ENCODE results near the gene CATSPERE.
"Not testable (repeated sequence)": the region's sequence is repeated elsewhere in the genome, so short reads cannot be mapped to it uniquely, and the experiment has no call there.

The CATSPERE gene

GRCh38 chr1:244458781-244459180 lies 2.3 kb upstream of the CATSPERE start:
- Mint-ChIP-seq H3K4me1 (peaks cover 16% of the 10 kb centered on the region), H3K27ac (no peak overlapping the region), H3K4me3 (no peak overlapping the region), H3K36me3 (ENCODE audit: low read depth) (peaks cover 17% of the 10 kb centered on the region), H3K9me3 (peaks cover 14% of the 10 kb centered on the region), H3K27me3 (no peaks in the 10 kb centered on the region)
- ATAC-seq (no peak), DNase-seq (no peak)

- Mint-ChIP-seq H3K4me1 (peaks cover 15% of the 10 kb centered on the region), H3K27me3 (no peaks in the 10 kb centered on the region), H3K4me3 (peak overlapping the region; percentile 26), H3K27ac (peak overlapping the region; percentile 56), H3K9me3 (peaks cover 14% of the 10 kb centered on the region), H3K36me3 (ENCODE audit: low read depth) (peaks cover 17% of the 10 kb centered on the region)
- peak; percentile 46 for DNase-seq
- no peak for ATAC-seq
Measured at GRCh38 chr1:244460197-244460596, 876 bp upstream of the CATSPERE start.

GRCh38 chr1:244466724-244467123 lies 5.7 kb downstream of the CATSPERE start:
- Mint-ChIP-seq H3K4me1 (peaks cover 2% of the 10 kb centered on the region), H3K36me3 (ENCODE audit: low read depth) (no peaks in the 10 kb centered on the region), H3K27ac (no peak overlapping the region), H3K4me3 (no peak overlapping the region), H3K9me3 (no peaks in the 10 kb centered on the region), H3K27me3 (no peaks in the 10 kb centered on the region)
- no peak for DNase-seq
- no peak for ATAC-seq

GRCh38 chr1:244473059-244473605 lies 12.1 kb downstream of the CATSPERE start:
- Mint-ChIP-seq H3K27ac (no peak overlapping the region), H3K4me3 (no peak overlapping the region), H3K27me3 (no peaks in the 10 kb centered on the region), H3K9me3 (peaks cover 10% of the 10 kb centered on the region), H3K4me1 (peaks cover 2% of the 10 kb centered on the region), H3K36me3 (ENCODE audit: low read depth) (peaks cover 1% of the 10 kb centered on the region)
- DNase-seq (no peak), ATAC-seq (no peak)

GRCh38 chr1:244484971-244485370 lies 23.9 kb downstream of the CATSPERE start:
- H3K27me3 Mint-ChIP-seq; H3K4me3 Mint-ChIP-seq; H3K4me1 Mint-ChIP-seq; H3K9me3 Mint-ChIP-seq; H3K36me3 Mint-ChIP-seq (ENCODE audit: low read depth); ATAC-seq; H3K27ac Mint-ChIP-seq; DNase-seq: not testable (repeated sequence)

GRCh38 chr1:244494653-244495052 lies 33.6 kb downstream of the CATSPERE start:
- DNase-seq (no peak), ATAC-seq (no peak)
- H3K9me3 Mint-ChIP-seq: no peaks in the 10 kb centered on the region
- H3K36me3 Mint-ChIP-seq (ENCODE audit: low read depth): peaks cover 1% of the 10 kb centered on the region
- H3K4me1 Mint-ChIP-seq: no peaks in the 10 kb centered on the region
- no peaks in the 10 kb centered on the region for H3K27me3 Mint-ChIP-seq
- no peak overlapping the region for H3K27ac Mint-ChIP-seq
- H3K4me3 Mint-ChIP-seq: no peak overlapping the region

- Mint-ChIP-seq H3K4me1 (no peaks in the 10 kb centered on the region), H3K27ac (no peak overlapping the region)
Measured at GRCh38 chr1:244496186-244496585, 35.1 kb downstream of the CATSPERE start.

GRCh38 chr1:244497805-244498204 lies 36.7 kb downstream of the CATSPERE start:
- Mint-ChIP-seq H3K36me3 (ENCODE audit: low read depth) (peaks cover 5% of the 10 kb centered on the region), H3K27me3 (no peaks in the 10 kb centered on the region)

More at GRCh38 chr1:244496186-244496585, 35.1 kb downstream of the CATSPERE start:
- no peaks in the 10 kb centered on the region for H3K27me3 Mint-ChIP-seq
- H3K4me3 Mint-ChIP-seq: no peak overlapping the region
- H3K36me3 Mint-ChIP-seq (ENCODE audit: low read depth): peaks cover 5% of the 10 kb centered on the region
- no peak for DNase-seq
- peaks cover 7% of the 10 kb centered on the region for H3K9me3 Mint-ChIP-seq
- no peak for ATAC-seq

GRCh38 chr1:244499484-244499883 lies 38.4 kb downstream of the CATSPERE start:
- H3K36me3 Mint-ChIP-seq (ENCODE audit: low read depth); H3K27me3 Mint-ChIP-seq; H3K4me3 Mint-ChIP-seq; ATAC-seq; DNase-seq; H3K27ac Mint-ChIP-seq; H3K9me3 Mint-ChIP-seq; H3K4me1 Mint-ChIP-seq: not testable (repeated sequence)

More at GRCh38 chr1:244497805-244498204, 36.7 kb downstream of the CATSPERE start:
- ATAC-seq (no peak), DNase-seq (no peak)
- H3K9me3 Mint-ChIP-seq: peaks cover 7% of the 10 kb centered on the region
- H3K4me3 Mint-ChIP-seq: no peak overlapping the region
- no peak overlapping the region for H3K27ac Mint-ChIP-seq
- H3K4me1 Mint-ChIP-seq: no peaks in the 10 kb centered on the region

- not testable (repeated sequence) for H3K4me1 Mint-ChIP-seq; H3K9me3 Mint-ChIP-seq; ATAC-seq; H3K4me3 Mint-ChIP-seq; H3K27me3 Mint-ChIP-seq; H3K36me3 Mint-ChIP-seq (ENCODE audit: low read depth); DNase-seq; H3K27ac Mint-ChIP-seq
Measured at GRCh38 chr1:244500515-244500914, 39.4 kb downstream of the CATSPERE start.

- no peak for DNase-seq
- H3K36me3 Mint-ChIP-seq (ENCODE audit: low read depth): peaks cover 5% of the 10 kb centered on the region
- ATAC-seq: no peak
- H3K4me1 Mint-ChIP-seq: no peaks in the 10 kb centered on the region
- no peaks in the 10 kb centered on the region for H3K27me3 Mint-ChIP-seq
- H3K9me3 Mint-ChIP-seq: peaks cover 11% of the 10 kb centered on the region
- H3K27ac Mint-ChIP-seq: no peak overlapping the region
- no peak overlapping the region for H3K4me3 Mint-ChIP-seq
Measured at GRCh38 chr1:244502630-244503029, 41.6 kb downstream of the CATSPERE start.

- Mint-ChIP-seq H3K4me3 (no peak overlapping the region), H3K4me1 (no peaks in the 10 kb centered on the region), H3K9me3 (peaks cover 26% of the 10 kb centered on the region), H3K27me3 (no peaks in the 10 kb centered on the region), H3K36me3 (ENCODE audit: low read depth) (peaks cover 11% of the 10 kb centered on the region), H3K27ac (no peak overlapping the region)
- no peak for DNase-seq
- ATAC-seq: no peak
Measured at GRCh38 chr1:244513493-244513892, 52.4 kb downstream of the CATSPERE start.

- H3K9me3 Mint-ChIP-seq: peaks cover 30% of the 10 kb centered on the region
- DNase-seq (no peak), ATAC-seq (no peak)
- H3K4me1 Mint-ChIP-seq: no peaks in the 10 kb centered on the region
- peaks cover 26% of the 10 kb centered on the region for H3K36me3 Mint-ChIP-seq (ENCODE audit: low read depth)
- H3K4me3 Mint-ChIP-seq: no peak overlapping the region
- no peaks in the 10 kb centered on the region for H3K27me3 Mint-ChIP-seq
- H3K27ac Mint-ChIP-seq: no peak overlapping the region
Measured at GRCh38 chr1:244515680-244516079, 54.6 kb downstream of the CATSPERE start.

GRCh38 chr1:244536316-244536715 lies 75.2 kb downstream of the CATSPERE start:
- H3K27me3 Mint-ChIP-seq: no peaks in the 10 kb centered on the region
- peaks cover 11% of the 10 kb centered on the region for H3K36me3 Mint-ChIP-seq (ENCODE audit: low read depth)
- peaks cover 16% of the 10 kb centered on the region for H3K9me3 Mint-ChIP-seq
- ATAC-seq (no peak), DNase-seq (no peak)
- no peak overlapping the region for H3K27ac Mint-ChIP-seq
- no peak overlapping the region for H3K4me3 Mint-ChIP-seq
- H3K4me1 Mint-ChIP-seq: no peaks in the 10 kb centered on the region

- peaks cover 26% of the 10 kb centered on the region for H3K9me3 Mint-ChIP-seq
- DNase-seq: no peak
- no peak overlapping the region for H3K4me3 Mint-ChIP-seq
- peaks cover 4% of the 10 kb centered on the region for H3K36me3 Mint-ChIP-seq (ENCODE audit: low read depth)
- no peaks in the 10 kb centered on the region for H3K27me3 Mint-ChIP-seq
- ATAC-seq: no peak
- H3K4me1 Mint-ChIP-seq: no peaks in the 10 kb centered on the region
- H3K27ac Mint-ChIP-seq: no peak overlapping the region
Measured at GRCh38 chr1:244545511-244545910, 84.4 kb downstream of the CATSPERE start.

- no peaks in the 10 kb centered on the region for H3K27me3 Mint-ChIP-seq
- H3K4me1 Mint-ChIP-seq: no peaks in the 10 kb centered on the region
- H3K27ac Mint-ChIP-seq: no peak overlapping the region
- DNase-seq: no peak
- no peak overlapping the region for H3K4me3 Mint-ChIP-seq
- H3K36me3 Mint-ChIP-seq (ENCODE audit: low read depth): peaks cover 4% of the 10 kb centered on the region
- peaks cover 28% of the 10 kb centered on the region for H3K9me3 Mint-ChIP-seq
- no peak for ATAC-seq
Measured at GRCh38 chr1:244548558-244549115, 87.6 kb downstream of the CATSPERE start.
